Uterus (tissue), 4 donors: ENCODE data around the gene DCP1A. TPM values are rescaled to one million over a fixed set of nuclear protein-coding genes. Genes with fewer than 3 reads are reported as not detected.

Experiments used
- DNase-seq, 2 donors: peaks; one replicate each; pipeline ENCODE4 v3.0.0-alpha.2; 2019 to 2020
- H3K27ac ChIP-seq, 2 donors: fragments of 200-600 bp; sonication (generic); 1 replicate in 1 of 2; 2 replicates in 1 of 2; pipeline ENCODE4 v1.5.1; 2016 to 2018
- H3K27me3 ChIP-seq, 2 donors: fragments of 200-600 bp; sonication (generic); one replicate each; pipeline ENCODE4 v1.5.1; 2018 to 2019; ENCODE audit warnings: control low read depth in 1 of 2
- H3K36me3 ChIP-seq, 2 donors: fragments of 200-600 bp; sonication (generic); one replicate each; pipeline ENCODE4 v1.5.1; 2019; ENCODE audit warnings: control low read depth in 1 of 2
- H3K4me1 ChIP-seq, 2 donors: fragments of 200-600 bp; sonication (generic); one replicate each; pipeline ENCODE4 v1.5.1; 2018 to 2019; ENCODE audit warnings: control low read depth in 1 of 2
- H3K4me3 ChIP-seq, 2 donors: fragments of 200-600 bp; sonication (generic); 1 replicate in 1 of 2; 2 replicates in 1 of 2; pipeline ENCODE4 v1.5.1; 2018 to 2019; ENCODE audit warnings: mild to moderate bottlenecking in 1 of 2
- H3K9me3 ChIP-seq, 2 donors: fragments of 200-600 bp; sonication (generic); one replicate each; pipeline ENCODE4 v1.5.1; 2019; ENCODE audit warnings: control low read depth in 1 of 2
- POLR2A ChIP-seq, 2 donors: fragments of 450-650 bp; IDR thresholded peaks; one replicate each; pipeline ENCODE4 v1.6.1; 2016; ENCODE audit warnings: antibody characterized with exemption in 2 of 2, mild to moderate bottlenecking in 1 of 2, moderate library complexity in 1 of 2
- intact Hi-C: fragments of 100-400 bp; cut with DNase I; formaldehyde crosslinking; loops from one replicate; pipeline ENCODE4 v1.15.1; 2023; ENCODE audit warnings: low total_unique reads
- total RNA-seq, 4 donors: library from RNA; depleted of rRNA in 3 of 4; stranded (reverse); fragments of >200 nt in 3 of 4; gene quantifications; one replicate each; pipeline versions ENCODE4 v1.1.0 to v1.2.4, GENCODE V29; 2014 to 2023
- TF ChIP-seq, protein P1 (sequence below), 4 experiments: fragments of 200-600 bp in 2 of 4; fragments of 450-650 bp in 2 of 4; sonication (generic) in 2 of 4; IDR thresholded peaks; one replicate each; pipeline ENCODE4 v1.5.1; 2016 to 2019; ENCODE audit warnings: antibody characterized with exemption in 4 of 4, mild to moderate bottlenecking in 2 of 4, moderate library complexity in 1 of 4
- donor health status: DM: yes; HTN: yes; CAD: no.

Gene DCP1A
- total RNA-seq, 4 donors from 2014 or later, result 27.2 to 39.4 (median 34.5) TPM

DNA sequence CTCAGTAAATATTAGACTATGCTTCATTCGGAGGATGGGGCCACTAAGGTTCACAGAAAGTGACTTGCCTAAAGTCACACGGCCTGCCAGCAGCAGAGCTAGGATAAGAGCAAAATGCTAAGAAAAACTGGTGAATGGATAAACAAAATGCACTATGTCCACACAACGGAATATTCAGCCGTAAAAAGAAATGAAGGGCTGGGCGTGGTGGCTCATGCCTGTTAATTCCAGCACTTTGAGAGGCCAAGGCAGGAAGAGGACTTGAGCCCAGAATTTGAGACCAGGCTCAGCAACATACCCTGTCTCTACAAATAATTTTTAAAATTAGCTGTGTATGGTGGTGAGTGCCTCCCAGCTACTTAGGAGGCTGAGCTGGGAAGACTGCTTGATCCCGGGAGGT is 99.2 kb downstream of the DCP1A start:
- no peak overlapping the region for H3K4me3 ChIP-seq
- intact Hi-C loops, result no loop called here
- no peak for DNase-seq
- H3K27me3 ChIP-seq, result no peaks in the 10 kb centered on the region
- peaks cover 0 to under 1% of the 10 kb centered on the region in 2 donors for H3K4me1 ChIP-seq
- TF ChIP-seq POLR2A (IDR thresholded peaks at IDR 0.05), result no peak
- TF ChIP-seq, protein P1, sequence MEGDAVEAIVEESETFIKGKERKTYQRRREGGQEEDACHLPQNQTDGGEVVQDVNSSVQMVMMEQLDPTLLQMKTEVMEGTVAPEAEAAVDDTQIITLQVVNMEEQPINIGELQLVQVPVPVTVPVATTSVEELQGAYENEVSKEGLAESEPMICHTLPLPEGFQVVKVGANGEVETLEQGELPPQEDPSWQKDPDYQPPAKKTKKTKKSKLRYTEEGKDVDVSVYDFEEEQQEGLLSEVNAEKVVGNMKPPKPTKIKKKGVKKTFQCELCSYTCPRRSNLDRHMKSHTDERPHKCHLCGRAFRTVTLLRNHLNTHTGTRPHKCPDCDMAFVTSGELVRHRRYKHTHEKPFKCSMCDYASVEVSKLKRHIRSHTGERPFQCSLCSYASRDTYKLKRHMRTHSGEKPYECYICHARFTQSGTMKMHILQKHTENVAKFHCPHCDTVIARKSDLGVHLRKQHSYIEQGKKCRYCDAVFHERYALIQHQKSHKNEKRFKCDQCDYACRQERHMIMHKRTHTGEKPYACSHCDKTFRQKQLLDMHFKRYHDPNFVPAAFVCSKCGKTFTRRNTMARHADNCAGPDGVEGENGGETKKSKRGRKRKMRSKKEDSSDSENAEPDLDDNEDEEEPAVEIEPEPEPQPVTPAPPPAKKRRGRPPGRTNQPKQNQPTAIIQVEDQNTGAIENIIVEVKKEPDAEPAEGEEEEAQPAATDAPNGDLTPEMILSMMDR (IDR thresholded peaks at IDR 0.05), result no peak
- no peaks in the 10 kb centered on the region for H3K36me3 ChIP-seq
- no peaks in the 10 kb centered on the region for H3K9me3 ChIP-seq
- no peak overlapping the region for H3K27ac ChIP-seq

DNA sequence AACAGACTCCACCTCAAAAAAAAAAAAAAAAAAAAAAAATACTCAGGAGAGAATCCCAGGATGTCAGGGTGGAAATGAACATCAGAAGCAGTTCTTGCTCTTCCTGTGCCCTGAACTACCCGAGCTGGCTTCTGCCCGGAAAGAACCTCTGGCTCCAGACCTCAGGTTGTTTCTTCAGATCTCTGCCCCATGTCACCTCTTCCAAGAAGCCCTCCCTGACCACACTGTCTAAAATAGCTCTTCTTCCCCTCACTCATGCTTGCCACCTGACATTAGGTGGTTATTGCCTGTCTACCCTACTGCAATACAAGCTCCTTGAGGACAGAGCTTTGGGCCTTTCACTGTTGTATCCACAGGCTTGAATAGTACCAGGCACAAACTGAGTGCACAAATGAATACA is 99.7 kb downstream of the DCP1A start:
- Histone ChIP-seq H3K9me3 (no peaks in the 10 kb centered on the region), H3K4me1 (no peaks in the 10 kb centered on the region), H3K27ac (no peak overlapping the region), H3K4me3 (no peak overlapping the region), H3K27me3 (no peaks in the 10 kb centered on the region), H3K36me3 (no peaks in the 10 kb centered on the region)
- DNase-seq, result no peak
- intact Hi-C loops, result no loop called here
- TF ChIP-seq, protein P1 (IDR thresholded peaks at IDR 0.05), result no peak
- TF ChIP-seq POLR2A (IDR thresholded peaks at IDR 0.05), result no peak

DNA sequence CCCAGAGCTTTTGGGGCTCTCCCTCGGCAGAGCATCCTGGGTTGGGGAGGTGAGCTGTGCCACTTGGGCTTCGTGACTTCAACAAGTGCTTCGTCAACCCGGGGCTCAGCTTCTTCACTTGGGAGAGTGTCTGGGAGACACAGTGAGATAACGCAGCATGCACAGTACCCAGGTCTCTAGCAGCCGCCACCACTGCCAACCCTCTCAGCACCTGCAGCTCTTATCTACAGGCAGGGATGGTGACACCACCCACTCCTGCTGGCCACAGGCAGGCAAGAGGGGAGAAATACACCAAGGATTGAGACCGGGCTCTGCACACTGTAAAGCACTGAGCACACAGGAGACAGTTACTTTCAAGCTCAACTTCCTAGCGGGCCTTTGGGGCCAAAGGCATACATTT is 103.1 kb downstream of the DCP1A start:
- intact Hi-C loops, result no loop called here
- H3K27ac ChIP-seq, result no peak overlapping the region
- H3K36me3 ChIP-seq, result no peaks in the 10 kb centered on the region
- H3K4me1 ChIP-seq, result no peaks in the 10 kb centered on the region
- TF ChIP-seq, protein P1 (IDR thresholded peaks at IDR 0.05), result no peak
- TF ChIP-seq POLR2A (IDR thresholded peaks at IDR 0.05), result no peak
- H3K4me3 ChIP-seq, result no peak overlapping the region
- H3K27me3 ChIP-seq, result no peaks in the 10 kb centered on the region
- H3K9me3 ChIP-seq, result no peaks in the 10 kb centered on the region
- no peak for DNase-seq

DNA sequence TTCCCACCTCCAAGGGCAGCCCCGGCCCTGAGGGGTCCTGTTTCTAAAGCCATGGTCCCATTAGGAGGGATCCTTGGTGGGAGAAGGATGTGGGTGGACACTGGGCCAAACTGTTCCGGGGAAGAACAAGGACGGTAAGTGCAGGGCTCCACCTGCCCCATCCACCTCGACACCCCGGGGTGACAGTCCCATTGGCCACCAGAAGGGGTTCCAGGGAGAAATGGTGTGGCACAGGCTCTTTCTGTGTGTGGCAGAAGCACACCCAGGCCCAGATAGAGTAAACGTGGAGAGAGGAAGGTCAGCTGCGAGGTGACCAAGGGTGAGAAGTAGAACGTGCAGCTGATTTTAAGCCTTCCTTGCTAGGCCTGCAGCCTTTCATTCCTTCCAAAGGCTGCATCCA is 103.6 kb downstream of the DCP1A start:
- H3K36me3 ChIP-seq, result no peaks in the 10 kb centered on the region
- intact Hi-C loops, result no loop called here
- TF ChIP-seq, protein P1 (IDR thresholded peaks at IDR 0.05), result no peak
- no peak for TF ChIP-seq POLR2A (IDR thresholded peaks at IDR 0.05)
- no peak overlapping the region for H3K27ac ChIP-seq
- H3K9me3 ChIP-seq, result no peaks in the 10 kb centered on the region
- no peaks in the 10 kb centered on the region for H3K27me3 ChIP-seq
- H3K4me1 ChIP-seq, result no peaks in the 10 kb centered on the region
- H3K4me3 ChIP-seq, result no peak overlapping the region
- no peak for DNase-seq

DNA sequence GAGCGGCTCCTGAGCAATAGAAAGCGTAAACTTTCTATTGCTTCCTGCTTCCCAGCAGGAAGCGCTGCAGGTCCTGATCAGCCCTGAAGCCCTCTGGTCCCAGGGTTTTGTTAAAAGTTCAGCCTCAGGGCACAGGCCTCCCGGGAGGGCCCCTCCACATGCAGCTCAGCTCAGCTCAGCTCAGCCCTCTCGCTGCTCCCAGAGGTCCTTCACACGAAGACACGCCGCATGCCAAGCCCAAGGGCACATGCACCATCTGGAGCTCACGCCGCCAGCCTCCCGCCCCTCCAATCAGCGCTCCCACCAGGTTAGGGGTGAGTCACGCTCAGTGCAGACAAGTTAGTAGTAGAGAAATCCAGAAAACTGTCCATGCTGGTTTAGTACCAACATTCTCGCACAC is 104.2 kb downstream of the DCP1A start:
- Histone ChIP-seq H3K4me1 (no peaks in the 10 kb centered on the region), H3K4me3 (no peak overlapping the region), H3K27me3 (no peaks in the 10 kb centered on the region), H3K36me3 (no peaks in the 10 kb centered on the region), H3K27ac (no peak overlapping the region), H3K9me3 (no peaks in the 10 kb centered on the region)
- no peak for DNase-seq
- TF ChIP-seq POLR2A (IDR thresholded peaks at IDR 0.05), result no peak
- TF ChIP-seq, protein P1 (IDR thresholded peaks at IDR 0.05), result no peak
- intact Hi-C loops, result no loop called here
